ENCODE data around the gene MYL9.
"Not testable (repeated sequence)": the region's sequence is repeated elsewhere in the genome, so short reads cannot be mapped to it uniquely, and the experiment has no call there.

MYL9 gene

DNA sequence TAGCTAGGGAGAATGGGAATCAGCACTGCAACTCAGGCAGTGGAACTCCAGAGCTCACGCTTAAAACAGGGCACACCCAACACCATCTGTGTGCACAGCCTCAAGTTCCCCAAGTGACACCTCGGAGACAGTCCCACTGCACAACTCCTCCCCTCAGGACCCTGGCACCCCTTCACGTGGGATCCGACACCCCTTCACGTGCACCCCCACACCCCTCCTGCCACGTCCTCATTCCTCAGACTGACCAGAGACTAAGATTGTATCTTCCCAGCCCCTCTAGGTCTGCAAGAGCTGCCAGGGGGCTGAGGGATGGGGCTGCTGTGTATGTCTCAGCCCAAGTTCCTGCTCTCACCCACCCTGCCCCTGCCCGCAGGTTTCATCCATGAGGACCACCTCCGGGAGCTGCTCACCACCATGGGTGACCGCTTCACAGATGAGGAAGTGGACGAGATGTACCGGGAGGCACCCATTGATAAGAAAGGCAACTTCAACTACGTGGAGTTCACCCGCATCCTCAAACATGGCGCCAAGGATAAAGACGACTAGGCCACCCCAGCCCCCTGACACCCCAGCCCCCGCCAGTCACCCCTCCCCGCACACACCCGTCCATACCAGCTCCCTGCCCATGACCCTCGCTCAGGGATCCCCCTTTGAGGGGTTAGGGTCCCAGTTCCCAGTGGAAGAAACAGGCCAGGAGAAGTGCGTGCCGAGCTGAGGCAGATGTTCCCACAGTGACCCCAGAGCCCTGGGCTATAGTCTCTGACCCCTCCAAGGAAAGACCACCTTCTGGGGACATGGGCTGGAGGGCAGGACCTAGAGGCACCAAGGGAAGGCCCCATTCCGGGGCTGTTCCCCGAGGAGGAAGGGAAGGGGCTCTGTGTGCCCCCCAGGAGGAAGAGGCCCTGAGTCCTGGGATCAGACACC is 7.6 kb downstream of the MYL9 start:
- DNase-seq: no peak
- no peak overlapping the region for H3K4me3 Mint-ChIP-seq
- H3K27ac Mint-ChIP-seq: no peak overlapping the region
- H3K36me3 Mint-ChIP-seq (ENCODE audit: insufficient read depth): peaks cover 3% of the 10 kb centered on the region
- H3K4me1 Mint-ChIP-seq (ENCODE audit: low read depth in 2 of 2): no peaks in the 10 kb centered on the region
- ATAC-seq (replicated peaks): no peak
- no peaks in the 10 kb centered on the region for H3K27me3 Mint-ChIP-seq
- H3K9me3 Mint-ChIP-seq: no peaks in the 10 kb centered on the region

DNA sequence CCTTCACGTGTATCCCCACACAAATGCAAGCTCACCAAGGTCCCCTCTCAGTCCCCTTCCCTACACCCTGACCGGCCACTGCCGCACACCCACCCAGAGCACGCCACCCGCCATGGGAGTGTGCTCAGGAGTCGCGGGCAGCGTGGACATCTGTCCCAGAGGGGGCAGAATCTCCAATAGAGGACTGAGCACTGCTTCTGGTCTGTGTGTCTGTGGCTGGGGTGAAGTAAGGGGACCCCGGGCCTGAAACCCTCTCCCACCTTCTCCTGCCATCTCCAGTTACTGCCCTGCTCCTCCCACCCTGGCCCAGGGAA is 8.3 kb downstream of the MYL9 start:
- H3K9me3 Mint-ChIP-seq: no peaks in the 10 kb centered on the region

DNA sequence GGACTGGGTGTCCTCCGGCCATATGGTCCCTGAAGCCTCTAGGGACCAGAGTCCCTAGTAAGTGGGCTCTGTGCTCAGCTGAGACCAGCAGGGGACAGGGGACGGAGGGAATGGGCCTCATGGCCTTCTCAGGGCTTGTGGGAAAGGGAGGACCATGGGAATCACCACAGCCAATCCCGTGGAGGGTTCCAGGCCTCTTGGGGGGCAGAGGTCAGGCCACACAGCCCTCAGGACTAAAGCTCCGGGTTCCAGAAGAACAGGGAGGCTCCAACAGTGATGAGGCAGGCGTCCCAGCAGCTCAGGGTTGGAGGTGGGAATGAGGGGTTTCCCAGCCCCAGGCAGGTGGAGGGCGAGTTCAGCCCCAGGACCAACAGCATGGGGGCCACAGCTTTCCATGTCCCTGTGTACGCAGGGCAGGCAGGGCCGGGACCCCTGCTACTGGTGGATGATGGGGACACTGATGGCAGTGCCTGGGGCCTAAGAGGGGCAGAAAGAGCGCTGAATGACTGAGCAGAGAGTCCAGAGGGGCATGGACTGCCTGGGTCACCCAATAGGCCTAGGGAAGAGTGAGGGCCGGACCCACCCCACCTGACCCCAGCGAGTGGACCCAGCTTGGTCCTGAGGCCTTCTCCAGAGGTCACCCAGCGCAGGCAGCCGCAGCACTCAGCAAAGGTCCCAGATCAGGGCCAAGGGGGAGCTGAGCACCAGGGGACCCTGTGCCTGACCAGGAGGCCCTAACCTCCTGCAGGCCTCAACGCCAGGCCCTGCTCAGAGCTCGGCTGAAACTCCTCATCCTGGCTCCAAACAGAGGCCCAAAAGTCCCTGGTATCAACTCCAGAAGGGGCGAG is 8.8 kb downstream of the MYL9 start:
- DNase-seq: no peak

More for the DNA sequence above, 8.3 kb downstream of the MYL9 start:
- H3K36me3 Mint-ChIP-seq (ENCODE audit: insufficient read depth): peaks cover 3% of the 10 kb centered on the region
- DNase-seq (no peak), ATAC-seq (replicated peaks) (no peak)
- H3K4me3 Mint-ChIP-seq: no peak overlapping the region
- H3K27me3 Mint-ChIP-seq: no peaks in the 10 kb centered on the region
- H3K4me1 Mint-ChIP-seq (ENCODE audit: low read depth in 2 of 2): no peaks in the 10 kb centered on the region
- H3K27ac Mint-ChIP-seq: no peak overlapping the region

GRCh38 chr20:36550790-36551299 is 9.5 kb downstream of the MYL9 start:
- DNase-seq (no peak), ATAC-seq (replicated peaks) (no peak)
- Mint-ChIP-seq H3K27ac (no peak overlapping the region), H3K27me3 (no peaks in the 10 kb centered on the region), H3K9me3 (no peaks in the 10 kb centered on the region), H3K4me1 (ENCODE audit: low read depth in 2 of 2) (no peaks in the 10 kb centered on the region), H3K36me3 (ENCODE audit: insufficient read depth) (peaks cover 3% of the 10 kb centered on the region), H3K4me3 (no peak overlapping the region)

More for the DNA sequence above, 8.8 kb downstream of the MYL9 start:
- Mint-ChIP-seq H3K27ac (no peak overlapping the region), H3K27me3 (no peaks in the 10 kb centered on the region), H3K9me3 (no peaks in the 10 kb centered on the region), H3K36me3 (ENCODE audit: insufficient read depth) (peaks cover 3% of the 10 kb centered on the region), H3K4me3 (no peak overlapping the region), H3K4me1 (ENCODE audit: low read depth in 2 of 2) (no peaks in the 10 kb centered on the region)
- no peak for ATAC-seq (replicated peaks)

DNA sequence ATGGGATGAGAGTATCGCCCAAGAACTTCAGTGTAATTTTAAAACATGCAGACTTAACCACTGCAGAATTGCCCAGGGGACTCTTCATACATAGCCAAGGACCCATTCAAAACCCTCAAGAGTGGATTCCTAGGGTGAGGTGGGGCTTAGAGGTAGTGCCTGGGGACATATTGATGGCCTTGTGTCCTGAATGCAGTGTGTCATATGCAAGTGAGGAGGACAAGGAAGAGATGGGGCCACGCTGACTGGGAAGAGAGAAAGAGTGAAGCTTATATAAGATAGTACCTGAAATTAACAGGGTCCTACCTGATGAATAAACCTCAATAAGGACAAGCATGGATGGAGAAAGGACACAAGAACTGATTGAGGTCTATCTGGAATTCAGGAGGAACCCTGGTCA is 13.9 kb downstream of the MYL9 start:
- H3K4me3 Mint-ChIP-seq: no peak overlapping the region
- peaks cover under 1% of the 10 kb centered on the region for H3K36me3 Mint-ChIP-seq (ENCODE audit: insufficient read depth)
- peaks cover 6 to 9% of the 10 kb centered on the region in 2 donors for H3K4me1 Mint-ChIP-seq (ENCODE audit: low read depth in 2 of 2)
- no peaks in the 10 kb centered on the region for H3K9me3 Mint-ChIP-seq
- DNase-seq (no peak), ATAC-seq (replicated peaks) (no peak)
- H3K27ac Mint-ChIP-seq: no peak overlapping the region
- H3K27me3 Mint-ChIP-seq: no peaks in the 10 kb centered on the region

- Mint-ChIP-seq H3K4me1 (ENCODE audit: low read depth in 2 of 2) (peaks cover 11 to 18% of the 10 kb centered on the region in 2 donors), H3K4me3 (no peak overlapping the region)
- no peak for ATAC-seq (replicated peaks)
These were observed 21.4 kb downstream of the MYL9 start for GRCh38 chr20:36562724-36563123.

GRCh38 chr20:36563374-36563773 is 22.1 kb downstream of the MYL9 start:
- Mint-ChIP-seq H3K27me3 (no peaks in the 10 kb centered on the region), H3K27ac (peak overlapping the region; percentile 2 to 85)

More at GRCh38 chr20:36562724-36563123, 21.4 kb downstream of the MYL9 start:
- Mint-ChIP-seq H3K36me3 (ENCODE audit: insufficient read depth) (peaks cover 15% of the 10 kb centered on the region), H3K27me3 (no peaks in the 10 kb centered on the region), H3K9me3 (peaks cover 0 to 7% of the 10 kb centered on the region in 2 donors), H3K27ac (peak overlapping the region; percentile 2 to 85)
- DNase-seq: no peak

GRCh38 chr20:36564078-36564725 is 22.9 kb downstream of the MYL9 start:
- not testable (repeated sequence) for H3K4me3 Mint-ChIP-seq, H3K9me3 Mint-ChIP-seq, H3K27me3 Mint-ChIP-seq
- ATAC-seq (replicated peaks): peak; percentile 76
- Mint-ChIP-seq H3K36me3 (ENCODE audit: insufficient read depth) (peaks cover 15% of the 10 kb centered on the region), H3K27ac (peak overlapping the region; percentile 11 to 85), H3K4me1 (ENCODE audit: low read depth in 2 of 2) (peaks cover 11 to 18% of the 10 kb centered on the region in 2 donors)
- DNase-seq: peak; percentile 21 to 53 (median 32)

More at GRCh38 chr20:36563374-36563773, 22.1 kb downstream of the MYL9 start:
- Mint-ChIP-seq H3K4me1 (ENCODE audit: low read depth in 2 of 2) (peaks cover 11 to 18% of the 10 kb centered on the region in 2 donors), H3K9me3 (peaks cover 0 to 7% of the 10 kb centered on the region in 2 donors), H3K36me3 (ENCODE audit: insufficient read depth) (peaks cover 15% of the 10 kb centered on the region), H3K4me3 (peak overlapping the region in 1 of 2 donors; percentile 2)
- ATAC-seq (replicated peaks): no peak
- no peak for DNase-seq

GRCh38 chr20:36564726-36565121 is 23.4 kb downstream of the MYL9 start:
- Mint-ChIP-seq H3K36me3 (ENCODE audit: insufficient read depth) (peaks cover 15% of the 10 kb centered on the region), H3K4me3 (peak overlapping the region; percentile 1), H3K27ac (peak overlapping the region; percentile 11 to 85), H3K4me1 (ENCODE audit: low read depth in 2 of 2) (peaks cover 11 to 18% of the 10 kb centered on the region in 2 donors)
- DNase-seq (peak in 2 of 3 experiments; percentile 32 to 34), ATAC-seq (replicated peaks) (peak; percentile 82)
- not testable (repeated sequence) for H3K9me3 Mint-ChIP-seq, H3K27me3 Mint-ChIP-seq

GRCh38 chr20:36565520-36565919 is 24.2 kb downstream of the MYL9 start:
- no peaks in the 10 kb centered on the region for H3K27me3 Mint-ChIP-seq
- no peak overlapping the region for H3K4me3 Mint-ChIP-seq
- H3K9me3 Mint-ChIP-seq: peaks cover 0 to 7% of the 10 kb centered on the region in 2 donors
- DNase-seq (no peak), ATAC-seq (replicated peaks) (no peak)
- peak overlapping the region in 1 of 2 donors; percentile 11 for H3K27ac Mint-ChIP-seq
- peaks cover 11 to 18% of the 10 kb centered on the region in 2 donors for H3K4me1 Mint-ChIP-seq (ENCODE audit: low read depth in 2 of 2)
- H3K36me3 Mint-ChIP-seq (ENCODE audit: insufficient read depth): peaks cover 15% of the 10 kb centered on the region

GRCh38 chr20:36569847-36570429 is 28.6 kb downstream of the MYL9 start:
- ATAC-seq (replicated peaks): no peak
- no peak for DNase-seq
- Mint-ChIP-seq H3K9me3 (no peaks in the 10 kb centered on the region), H3K4me3 (no peak overlapping the region), H3K27ac (no peak overlapping the region), H3K27me3 (no peaks in the 10 kb centered on the region), H3K4me1 (ENCODE audit: low read depth in 2 of 2) (peaks cover 17 to 19% of the 10 kb centered on the region in 2 donors), H3K36me3 (ENCODE audit: insufficient read depth) (peaks cover 16% of the 10 kb centered on the region)

GRCh38 chr20:36571564-36572504 is 30.5 kb downstream of the MYL9 start:
- Mint-ChIP-seq H3K36me3 (ENCODE audit: insufficient read depth) (peaks cover 19% of the 10 kb centered on the region), H3K4me3 (peak overlapping the region; percentile 76 to 83), H3K9me3 (no peaks in the 10 kb centered on the region), H3K4me1 (ENCODE audit: low read depth in 2 of 2) (peaks cover 29% of the 10 kb centered on the region in 2 donors), H3K27ac (peak overlapping the region; percentile 95 to 97), H3K27me3 (no peaks in the 10 kb centered on the region)
- ATAC-seq (replicated peaks): no peak
- no peak for DNase-seq

Measured in effector memory CD8-positive, alpha-beta T cell (primary cell).